Gastroesophageal sphincter (tissue), 4 donors: ENCODE data around the gene ROR2. TPM values are rescaled to one million over a fixed set of nuclear protein-coding genes. Genes with fewer than 3 reads are reported as not detected.

Experiments used
- ATAC-seq: fragments of 150-250 bp; one replicate; pipeline ENCODE4 v1.9.1; 2016; ENCODE audit warnings: mild to moderate bottlenecking, moderate library complexity
- H3K27ac ChIP-seq, 4 donors: fragments of 200-600 bp; sonication (generic) in 3 of 4; 1 replicate in 3 of 4; 2 replicates in 1 of 4; pipeline ENCODE4 v1.5.1; 2016 to 2019
- H3K27me3 ChIP-seq: fragments of 200-600 bp; sonication (generic); one replicate; pipeline ENCODE4 v1.5.1; 2019
- H3K36me3 ChIP-seq, 2 donors: fragments of 200-600 bp; sonication (generic); one replicate each; pipeline ENCODE4 v1.5.1; 2019; ENCODE audit warnings: control low read depth in 1 of 2
- H3K4me1 ChIP-seq, 3 donors: fragments of 200-600 bp; sonication (generic); 1 replicate in 2 of 3; 2 replicates in 1 of 3; pipeline ENCODE4 v1.5.1; 2016 to 2019; ENCODE audit warnings: control low read depth in 2 of 3
- H3K4me3 ChIP-seq, 2 donors: fragments of 200-600 bp; sonication (generic); one replicate each; pipeline ENCODE4 v1.5.1; 2019; ENCODE audit warnings: mild to moderate bottlenecking in 1 of 2, moderate library complexity in 1 of 2
- H3K9me3 ChIP-seq, 3 donors: fragments of 200-600 bp; sonication (generic); one replicate each; pipeline ENCODE4 v1.5.1; 2017 to 2019; ENCODE audit warnings: control low read depth in 2 of 3
- CTCF ChIP-seq, 4 experiments: fragments of 200-600 bp in 2 of 4; fragments of 450-650 bp in 2 of 4; sonication (generic) in 1 of 4; IDR thresholded peaks; one replicate each; pipeline ENCODE4 v1.5.1; 2017 to 2019; ENCODE audit warnings: antibody characterized with exemption in 4 of 4, mild to moderate bottlenecking in 2 of 4, moderate library complexity in 2 of 4
- EP300 ChIP-seq: sonication (generic); formaldehyde crosslinking; IDR thresholded peaks from one replicate; pipeline ENCODE4 v1.6.1; 2017; ENCODE audit warnings: antibody characterized with exemption, mild to moderate bottlenecking
- POLR2A ChIP-seq, 2 donors: fragments of 450-650 bp; IDR thresholded peaks; one replicate each; pipeline ENCODE4 v1.6.1; 2017; ENCODE audit warnings: antibody characterized with exemption in 2 of 2, mild to moderate bottlenecking in 2 of 2, moderate library complexity in 1 of 2
- POLR2AphosphoS5 ChIP-seq: sonication (generic); formaldehyde crosslinking; IDR thresholded peaks from one replicate; pipeline ENCODE4 v1.6.1; 2017; ENCODE audit warnings: antibody characterized with exemption
- WGBS, 2 donors: methylation state at CpG; one replicate each; pipeline ENCODE4 v1.1.5; 2018; ENCODE audit warnings: low coverage in 1 of 2; 5-methylcytosine and 5-hydroxymethylcytosine counted together
- total RNA-seq, 4 donors: library from RNA; depleted of rRNA; stranded (reverse); fragments of >200 nt; gene quantifications; one replicate each; pipeline ENCODE4 v1.1.0, GENCODE V29; 2016

Gene ROR2
- total RNA-seq, 4 donors from 2014 or later = 40.8 to 69.1 (median 63.2) TPM

GRCh38 chr9:91580136-91580535 is 369.9 kb downstream of the ROR2 start:
- 41 to 51% methylated on average over 2 of the region's 2 CpGs for WGBS, 2 donors
- Histone ChIP-seq H3K4me1 (peaks cover 0 to 11% (median 0%) of the 10 kb centered on the region in 3 donors), H3K27ac (no peak overlapping the region), H3K36me3 (no peaks in the 10 kb centered on the region), H3K9me3 (no peaks in the 10 kb centered on the region), H3K4me3 (no peak overlapping the region), H3K27me3 (no peaks in the 10 kb centered on the region)
- no peak for TF ChIP-seq CTCF (IDR thresholded peaks at IDR 0.05)
- TF ChIP-seq POLR2AphosphoS5 = no peak
- no peak for TF ChIP-seq POLR2A (IDR thresholded peaks at IDR 0.05)
- no peak for TF ChIP-seq EP300
- ATAC-seq = no peak

DNA sequence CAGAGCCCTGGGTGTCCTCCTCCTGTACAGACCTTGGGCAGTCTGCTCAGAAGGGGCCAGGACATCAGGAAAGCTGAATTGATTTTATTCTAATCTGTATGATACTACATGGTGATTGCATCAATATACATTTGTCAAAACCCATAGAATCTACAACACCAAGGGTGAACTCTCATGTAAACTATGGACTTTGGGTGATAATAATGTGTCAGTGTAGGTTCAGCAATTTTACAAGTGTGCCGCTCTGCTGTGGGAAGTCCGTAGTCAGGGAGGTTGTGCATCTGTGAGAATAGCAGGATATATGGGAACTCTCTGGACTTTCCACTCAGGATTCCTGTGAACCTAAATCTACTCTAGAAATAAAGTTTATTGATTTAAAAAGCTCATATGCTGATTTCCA is 371.1 kb downstream of the ROR2 start:
- Histone ChIP-seq H3K9me3 (no peaks in the 10 kb centered on the region), H3K27ac (no peak overlapping the region), H3K4me1 (peaks cover 0 to 11% (median 0%) of the 10 kb centered on the region in 3 donors), H3K4me3 (no peak overlapping the region), H3K36me3 (no peaks in the 10 kb centered on the region), H3K27me3 (no peaks in the 10 kb centered on the region)
- WGBS, 2 donors = 71 to 92% methylated on average over 2 of the region's 2 CpGs
- TF ChIP-seq EP300 = no peak
- no peak for TF ChIP-seq POLR2A (IDR thresholded peaks at IDR 0.05)
- no peak for TF ChIP-seq CTCF (IDR thresholded peaks at IDR 0.05)
- TF ChIP-seq POLR2AphosphoS5 = no peak
- no peak for ATAC-seq

DNA sequence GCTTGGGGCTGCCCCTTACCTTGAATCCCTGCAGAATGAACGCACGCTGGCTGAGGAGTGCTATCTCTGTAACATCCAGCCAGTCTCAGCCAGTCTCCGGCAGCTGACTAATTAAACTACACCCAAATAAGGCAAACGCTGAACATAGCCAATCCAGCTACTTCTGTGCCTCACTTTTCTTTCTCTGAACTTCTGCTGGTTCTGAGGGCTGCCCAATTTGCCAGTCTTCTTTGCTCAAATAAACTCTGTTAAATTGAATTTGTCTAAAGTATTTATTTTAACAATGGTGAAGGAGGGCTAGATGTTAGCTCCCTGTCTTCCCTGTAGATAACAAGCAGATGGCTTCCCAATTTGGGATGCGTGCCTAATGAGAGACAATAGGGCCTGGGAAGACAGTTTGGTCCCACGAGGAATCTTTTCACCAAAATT is 372.4 kb downstream of the ROR2 start:
- ATAC-seq = no peak
- H3K4me3 ChIP-seq = no peak overlapping the region

DNA sequence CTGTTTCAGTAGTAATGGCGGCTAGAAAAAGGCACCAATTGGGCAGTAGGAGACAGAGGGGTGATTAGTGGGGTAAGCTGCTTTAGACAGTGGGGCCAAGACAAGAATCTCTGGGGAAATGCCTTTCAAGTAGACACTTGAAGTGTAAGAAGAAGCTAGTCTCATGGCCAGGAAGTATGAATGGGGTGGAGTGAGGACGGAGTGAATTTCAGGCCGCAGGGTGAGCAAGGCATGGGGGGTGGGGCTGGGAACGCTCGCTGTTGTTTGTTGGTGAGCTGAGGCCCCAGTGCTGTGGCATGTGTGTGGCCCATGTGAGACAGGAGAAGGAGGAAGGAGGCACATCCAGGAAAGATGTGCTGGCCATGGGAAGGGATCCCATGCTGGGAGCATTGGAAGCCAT is 377.2 kb downstream of the ROR2 start:
- H3K36me3 ChIP-seq = no peaks in the 10 kb centered on the region
- no peak overlapping the region for H3K4me3 ChIP-seq
- WGBS, 2 donors = 84 to 90% methylated on average over 4 to 5 of the region's 5 CpGs
- H3K4me1 ChIP-seq = peaks cover 0 to 24% (median 3%) of the 10 kb centered on the region in 3 donors
- TF ChIP-seq CTCF (IDR thresholded peaks at IDR 0.05) = no peak
- TF ChIP-seq POLR2A (IDR thresholded peaks at IDR 0.05) = no peak
- no peak for ATAC-seq
- no peak overlapping the region for H3K27ac ChIP-seq
- H3K27me3 ChIP-seq = no peaks in the 10 kb centered on the region
- no peaks in the 10 kb centered on the region for H3K9me3 ChIP-seq

More for the DNA sequence above, 372.4 kb downstream of the ROR2 start:
- WGBS, 2 donors = 17 to 36% methylated on average over 4 to 5 of the region's 6 CpGs
- TF ChIP-seq POLR2AphosphoS5 = no peak
- TF ChIP-seq POLR2A (IDR thresholded peaks at IDR 0.05) = no peak
- no peak for TF ChIP-seq EP300
- no peak for TF ChIP-seq CTCF (IDR thresholded peaks at IDR 0.05)
- Histone ChIP-seq H3K4me1 (peaks cover 0 to 16% (median 0%) of the 10 kb centered on the region in 3 donors), H3K27ac (no peak overlapping the region), H3K27me3 (no peaks in the 10 kb centered on the region), H3K36me3 (no peaks in the 10 kb centered on the region), H3K9me3 (no peaks in the 10 kb centered on the region)

DNA sequence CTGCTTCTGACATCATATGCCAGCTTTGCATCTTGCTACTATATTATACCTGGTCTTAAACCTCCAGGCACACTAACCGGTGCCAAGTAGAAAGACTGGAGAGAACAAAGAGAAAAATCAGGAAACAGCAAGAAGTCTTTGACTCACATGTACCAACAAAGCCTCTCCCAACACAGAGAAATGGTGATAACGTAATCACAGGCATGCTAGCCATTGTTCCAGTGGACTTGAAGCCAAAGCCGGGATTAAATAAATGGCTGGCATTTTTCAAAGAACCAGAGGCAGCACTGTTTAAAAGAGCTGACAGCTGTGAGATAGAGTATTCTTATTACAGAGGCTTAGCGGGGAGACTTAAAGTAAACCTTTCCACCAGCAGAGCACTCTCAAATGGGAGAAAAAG is 378.0 kb downstream of the ROR2 start:
- Histone ChIP-seq H3K9me3 (no peaks in the 10 kb centered on the region), H3K27me3 (no peaks in the 10 kb centered on the region), H3K27ac (peak overlapping the region in 2 of 4 donors; percentile 35 to 36), H3K36me3 (no peaks in the 10 kb centered on the region), H3K4me3 (no peak overlapping the region), H3K4me1 (peaks cover 0 to 17% (median 3%) of the 10 kb centered on the region in 3 donors)
- ATAC-seq = peak; percentile 43
- WGBS, 2 donors = 9 to 14% methylated on average over 3 to 4 of the region's 4 CpGs
- TF ChIP-seq CTCF (IDR thresholded peaks at IDR 0.05) (peak in 1 of 4 experiments; percentile 11), POLR2A (IDR thresholded peaks at IDR 0.05) (no peak), POLR2AphosphoS5 (peak; percentile 35), EP300 (no peak)
